ENCODE measurements around the gene IGF1R. TPM values are rescaled to one million over a fixed set of nuclear protein-coding genes. Genes with fewer than 3 reads are reported as not detected.

Gene IGF1R
- total RNA-seq, 1 experiment from 2014 or later, result 125 TPM

GRCh38 chr15:99009741-99010330, 361.5 kb downstream of the IGF1R start (continued):
- TF ChIP-seq, protein P1, sequence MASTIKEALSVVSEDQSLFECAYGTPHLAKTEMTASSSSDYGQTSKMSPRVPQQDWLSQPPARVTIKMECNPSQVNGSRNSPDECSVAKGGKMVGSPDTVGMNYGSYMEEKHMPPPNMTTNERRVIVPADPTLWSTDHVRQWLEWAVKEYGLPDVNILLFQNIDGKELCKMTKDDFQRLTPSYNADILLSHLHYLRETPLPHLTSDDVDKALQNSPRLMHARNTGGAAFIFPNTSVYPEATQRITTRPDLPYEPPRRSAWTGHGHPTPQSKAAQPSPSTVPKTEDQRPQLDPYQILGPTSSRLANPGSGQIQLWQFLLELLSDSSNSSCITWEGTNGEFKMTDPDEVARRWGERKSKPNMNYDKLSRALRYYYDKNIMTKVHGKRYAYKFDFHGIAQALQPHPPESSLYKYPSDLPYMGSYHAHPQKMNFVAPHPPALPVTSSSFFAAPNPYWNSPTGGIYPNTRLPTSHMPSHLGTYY (CRISPR knock-in tag; IDR thresholded peaks at IDR 0.05), result no peak

DNA sequence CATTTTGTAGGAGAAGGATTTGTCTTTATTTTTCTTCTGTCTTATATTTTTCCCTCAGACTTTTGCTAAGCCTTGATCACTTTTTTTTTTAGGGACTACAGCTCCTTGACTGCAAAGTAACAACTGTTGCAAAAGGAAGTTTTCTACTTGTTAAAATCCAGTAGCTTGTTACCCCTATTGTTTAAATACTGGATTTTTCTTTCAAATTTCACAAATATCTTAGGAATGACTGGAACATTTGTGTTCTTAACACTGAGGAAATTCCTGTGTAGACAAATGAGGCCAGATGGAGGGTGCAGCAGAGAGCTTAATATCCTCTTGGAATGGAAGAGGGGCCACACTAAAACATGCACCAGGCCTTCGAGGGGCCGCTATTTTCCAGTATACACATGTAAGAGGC, 362.4 kb downstream of the IGF1R start:
- peaks cover 7% of the 10 kb centered on the region for H3K9me3 Mint-ChIP-seq
- no peak for ATAC-seq
- ChIA-PET CTCF (no interaction called here), POLR2A (no interaction called here)
- no peak overlapping the region for H3K4me3 Mint-ChIP-seq
- DNase-seq (ENCODE audit: low spot score), result no peak
- H3K4me1 Mint-ChIP-seq, result peaks cover under 1% of the 10 kb centered on the region; the same call in 1 of the 2 replicates
- no peaks in the 10 kb centered on the region; the same call in 1 of the 2 replicates for H3K27me3 Mint-ChIP-seq (ENCODE audit: low read depth)
- TF ChIP-seq, protein P2, sequence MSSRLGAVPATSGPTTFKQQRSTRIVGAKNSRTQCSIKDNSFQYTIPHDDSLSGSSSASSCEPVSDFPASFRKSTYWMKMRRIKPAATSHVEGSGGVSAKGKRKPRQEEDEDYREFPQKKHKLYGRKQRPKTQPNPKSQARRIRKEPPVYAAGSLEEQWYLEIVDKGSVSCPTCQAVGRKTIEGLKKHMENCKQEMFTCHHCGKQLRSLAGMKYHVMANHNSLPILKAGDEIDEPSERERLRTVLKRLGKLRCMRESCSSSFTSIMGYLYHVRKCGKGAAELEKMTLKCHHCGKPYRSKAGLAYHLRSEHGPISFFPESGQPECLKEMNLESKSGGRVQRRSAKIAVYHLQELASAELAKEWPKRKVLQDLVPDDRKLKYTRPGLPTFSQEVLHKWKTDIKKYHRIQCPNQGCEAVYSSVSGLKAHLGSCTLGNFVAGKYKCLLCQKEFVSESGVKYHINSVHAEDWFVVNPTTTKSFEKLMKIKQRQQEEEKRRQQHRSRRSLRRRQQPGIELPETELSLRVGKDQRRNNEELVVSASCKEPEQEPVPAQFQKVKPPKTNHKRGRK (CRISPR knock-in tag; IDR thresholded peaks at IDR 0.05; ENCODE audit: borderline replicate concordance), result no peak
- TF ChIP-seq CBFB (CRISPR knock-in tag; IDR thresholded peaks at IDR 0.05; ENCODE audit: low read depth) (no peak), ZNF263 (CRISPR knock-in tag; IDR thresholded peaks at IDR 0.05; ENCODE audit: low read depth) (no peak), FOXP4 (CRISPR knock-in tag; IDR thresholded peaks at IDR 0.05) (no peak), ATF1 (CRISPR knock-in tag; IDR thresholded peaks at IDR 0.05) (no peak), SOX15 (CRISPR knock-in tag; IDR thresholded peaks at IDR 0.05) (no peak), GABPB1 (CRISPR knock-in tag; IDR thresholded peaks at IDR 0.05) (no peak), TEAD1 (CRISPR knock-in tag; IDR thresholded peaks at IDR 0.05) (no peak), OVOL2 (CRISPR knock-in tag; IDR thresholded peaks at IDR 0.05; ENCODE audit: borderline replicate concordance) (no peak), ETV6 (CRISPR knock-in tag; IDR thresholded peaks at IDR 0.05) (no peak)
- TF ChIP-seq, protein P3, sequence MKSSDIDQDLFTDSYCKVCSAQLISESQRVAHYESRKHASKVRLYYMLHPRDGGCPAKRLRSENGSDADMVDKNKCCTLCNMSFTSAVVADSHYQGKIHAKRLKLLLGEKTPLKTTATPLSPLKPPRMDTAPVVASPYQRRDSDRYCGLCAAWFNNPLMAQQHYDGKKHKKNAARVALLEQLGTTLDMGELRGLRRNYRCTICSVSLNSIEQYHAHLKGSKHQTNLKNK (CRISPR knock-in tag; IDR thresholded peaks at IDR 0.05), result no peak
- peaks cover 4% of the 10 kb centered on the region for H3K36me3 Mint-ChIP-seq
- H3K27ac Mint-ChIP-seq, result no peak overlapping the region

Small RNA genes lying within 50 kb of the gene (microRNA-seq; reads per million reads assigned to microRNA genes)
- 1.0 reads per million for gene MIR4714 (ENCODE audit: borderline number of aligned reads)

Measured in WTC11 (cell line).